Transverse colon (tissue), 4 donors: ENCODE data around the gene EIF5B.

Experiments
- CTCF ChIP-seq, 5 experiments: fragments of 200-600 bp in 3 of 5; fragments of 450-650 bp in 2 of 5; sonication (generic) in 3 of 5; IDR thresholded peaks; 1 replicate in 2 of 5; 2 replicates in 3 of 5; pipeline ENCODE4 v1.5.1; 2016 to 2017; ENCODE audit warnings: antibody characterized with exemption in 5 of 5, inconsistent platforms in 3 of 5, mild to moderate bottlenecking in 2 of 5, moderate library complexity in 1 of 5
- POLR2A ChIP-seq: fragments of 450-650 bp; IDR thresholded peaks from one replicate; pipeline ENCODE4 v1.6.1; 2016; ENCODE audit warnings: antibody characterized with exemption, mild to moderate bottlenecking, moderate library complexity
- POLR2AphosphoS5 ChIP-seq, 3 donors: sonication (generic); formaldehyde crosslinking; IDR thresholded peaks; one replicate each; pipeline ENCODE4 v1.6.1; 2016; ENCODE audit warnings: antibody characterized with exemption in 3 of 3

DNA sequence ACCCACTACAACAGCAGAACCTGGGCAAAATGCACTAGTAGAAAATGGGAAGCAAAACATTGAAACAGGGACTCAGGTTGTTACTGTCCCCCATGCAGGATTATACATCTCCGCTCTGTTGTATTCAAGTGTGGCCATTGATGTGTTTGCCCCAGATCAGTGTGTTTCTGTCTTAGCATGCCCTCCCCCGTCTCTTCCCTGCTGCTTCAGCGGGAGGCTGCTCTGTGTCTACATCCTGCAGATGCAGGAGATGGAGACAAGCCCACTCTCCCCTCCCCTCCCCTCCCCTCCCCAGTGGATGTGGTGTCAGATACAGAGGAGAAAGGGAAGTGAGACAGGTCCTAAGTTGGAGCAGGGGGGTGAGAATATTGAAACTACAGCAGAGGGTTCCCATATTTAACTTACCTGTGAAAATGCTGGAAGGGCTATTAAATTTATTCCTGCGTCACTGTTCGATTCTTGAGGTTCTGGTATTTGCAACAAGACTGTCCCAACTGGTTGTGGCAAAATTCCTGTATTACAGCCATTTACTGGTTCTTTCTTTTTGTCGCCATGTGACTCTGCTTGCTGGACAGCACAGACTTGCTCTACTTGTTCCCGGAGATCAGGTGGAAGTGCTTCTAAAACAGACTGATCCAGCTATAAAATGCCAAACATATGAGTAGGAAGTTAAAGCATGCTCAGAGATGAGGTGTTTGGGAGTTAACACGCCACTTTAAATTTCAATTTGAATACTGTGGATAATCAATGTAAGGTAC is 67.0 kb downstream of the EIF5B start:
- TF ChIP-seq CTCF (IDR thresholded peaks at IDR 0.05) (no peak), POLR2AphosphoS5 (IDR thresholded peaks at IDR 0.05) (no peak), POLR2A (no peak)
